Gastroesophageal sphincter (tissue), 4 donors: Measurements from ENCODE around the gene SULT1C3. TPM values are rescaled to one million over a fixed set of nuclear protein-coding genes. Genes with fewer than 3 reads are reported as not detected.

Source experiments
- ATAC-seq: fragments of 150-250 bp; one replicate; pipeline ENCODE4 v1.9.1; 2016; ENCODE audit warnings: mild to moderate bottlenecking, moderate library complexity
- H3K27ac ChIP-seq, 4 donors: fragments of 200-600 bp; sonication (generic) in 3 of 4; 1 replicate in 3 of 4; 2 replicates in 1 of 4; pipeline ENCODE4 v1.5.1; 2016 to 2019
- H3K27me3 ChIP-seq: fragments of 200-600 bp; sonication (generic); one replicate; pipeline ENCODE4 v1.5.1; 2019
- H3K36me3 ChIP-seq, 2 donors: fragments of 200-600 bp; sonication (generic); one replicate each; pipeline ENCODE4 v1.5.1; 2019; ENCODE audit warnings: control low read depth in 1 of 2
- H3K4me1 ChIP-seq, 3 donors: fragments of 200-600 bp; sonication (generic); 1 replicate in 2 of 3; 2 replicates in 1 of 3; pipeline ENCODE4 v1.5.1; 2016 to 2019; ENCODE audit warnings: control low read depth in 2 of 3
- H3K4me3 ChIP-seq, 2 donors: fragments of 200-600 bp; sonication (generic); one replicate each; pipeline ENCODE4 v1.5.1; 2019; ENCODE audit warnings: mild to moderate bottlenecking in 1 of 2, moderate library complexity in 1 of 2
- H3K9me3 ChIP-seq, 3 donors: fragments of 200-600 bp; sonication (generic); one replicate each; pipeline ENCODE4 v1.5.1; 2017 to 2019; ENCODE audit warnings: control low read depth in 2 of 3
- EP300 ChIP-seq: sonication (generic); formaldehyde crosslinking; IDR thresholded peaks from one replicate; pipeline ENCODE4 v1.6.1; 2017; ENCODE audit warnings: antibody characterized with exemption, mild to moderate bottlenecking
- POLR2A ChIP-seq, 2 donors: fragments of 450-650 bp; IDR thresholded peaks; one replicate each; pipeline ENCODE4 v1.6.1; 2017; ENCODE audit warnings: antibody characterized with exemption in 2 of 2, mild to moderate bottlenecking in 2 of 2, moderate library complexity in 1 of 2
- POLR2AphosphoS5 ChIP-seq: sonication (generic); formaldehyde crosslinking; IDR thresholded peaks from one replicate; pipeline ENCODE4 v1.6.1; 2017; ENCODE audit warnings: antibody characterized with exemption
- WGBS, 2 donors: methylation state at CpG; one replicate each; pipeline ENCODE4 v1.1.5; 2018; ENCODE audit warnings: low coverage in 1 of 2; 5-methylcytosine and 5-hydroxymethylcytosine counted together
- total RNA-seq, 4 donors: library from RNA; depleted of rRNA; stranded (reverse); fragments of >200 nt; gene quantifications; one replicate each; pipeline ENCODE4 v1.1.0, GENCODE V29; 2016
- TF ChIP-seq, protein P1 (sequence below), 4 experiments: fragments of 200-600 bp in 2 of 4; fragments of 450-650 bp in 2 of 4; sonication (generic) in 1 of 4; IDR thresholded peaks; one replicate each; pipeline ENCODE4 v1.5.1; 2017 to 2019; ENCODE audit warnings: antibody characterized with exemption in 4 of 4, mild to moderate bottlenecking in 2 of 4, moderate library complexity in 2 of 4

Gene SULT1C3
- total RNA-seq, 4 donors from 2014 or later, result not detected

DNA sequence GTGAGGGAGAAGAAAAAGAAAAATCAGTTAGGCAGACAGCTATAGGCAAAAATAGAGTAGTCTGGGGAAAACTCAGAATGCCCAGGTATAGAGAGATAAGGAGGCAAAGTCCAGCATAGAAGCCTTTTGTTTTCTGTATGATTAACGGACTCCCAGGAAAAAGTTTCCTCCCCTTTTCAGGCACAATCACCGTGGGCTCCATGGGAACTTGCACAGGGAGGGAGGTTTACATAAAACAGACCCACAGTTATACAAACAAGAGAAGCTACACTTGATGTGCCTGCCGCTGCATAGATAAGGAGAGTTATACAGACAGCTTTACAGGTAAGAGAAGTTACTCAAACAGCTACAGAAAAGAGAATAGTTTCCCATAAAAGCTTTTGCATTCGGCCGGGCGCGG lies 39.2 kb upstream of the SULT1C3 start:
- ATAC-seq, result no peak
- TF ChIP-seq EP300 (no peak), POLR2A (IDR thresholded peaks at IDR 0.05) (no peak), POLR2AphosphoS5 (no peak)
- TF ChIP-seq, protein P1, sequence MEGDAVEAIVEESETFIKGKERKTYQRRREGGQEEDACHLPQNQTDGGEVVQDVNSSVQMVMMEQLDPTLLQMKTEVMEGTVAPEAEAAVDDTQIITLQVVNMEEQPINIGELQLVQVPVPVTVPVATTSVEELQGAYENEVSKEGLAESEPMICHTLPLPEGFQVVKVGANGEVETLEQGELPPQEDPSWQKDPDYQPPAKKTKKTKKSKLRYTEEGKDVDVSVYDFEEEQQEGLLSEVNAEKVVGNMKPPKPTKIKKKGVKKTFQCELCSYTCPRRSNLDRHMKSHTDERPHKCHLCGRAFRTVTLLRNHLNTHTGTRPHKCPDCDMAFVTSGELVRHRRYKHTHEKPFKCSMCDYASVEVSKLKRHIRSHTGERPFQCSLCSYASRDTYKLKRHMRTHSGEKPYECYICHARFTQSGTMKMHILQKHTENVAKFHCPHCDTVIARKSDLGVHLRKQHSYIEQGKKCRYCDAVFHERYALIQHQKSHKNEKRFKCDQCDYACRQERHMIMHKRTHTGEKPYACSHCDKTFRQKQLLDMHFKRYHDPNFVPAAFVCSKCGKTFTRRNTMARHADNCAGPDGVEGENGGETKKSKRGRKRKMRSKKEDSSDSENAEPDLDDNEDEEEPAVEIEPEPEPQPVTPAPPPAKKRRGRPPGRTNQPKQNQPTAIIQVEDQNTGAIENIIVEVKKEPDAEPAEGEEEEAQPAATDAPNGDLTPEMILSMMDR (IDR thresholded peaks at IDR 0.05), result no peak
- WGBS, 2 donors, result 87% methylated on average over 6 of the region's 7 CpGs; no CpG with 5 or more reads in 1 of the 2 donors
- Histone ChIP-seq H3K4me3 (no peak overlapping the region), H3K27ac (no peak overlapping the region), H3K4me1 (no peaks in the 10 kb centered on the region), H3K27me3 (no peaks in the 10 kb centered on the region), H3K36me3 (no peaks in the 10 kb centered on the region), H3K9me3 (peaks cover 0 to 25% (median 0%) of the 10 kb centered on the region in 3 donors)

GRCh38 chr2:108212671-108213070 lies 27.1 kb upstream of the SULT1C3 start:
- no peaks in the 10 kb centered on the region for H3K4me1 ChIP-seq
- no peaks in the 10 kb centered on the region for H3K27me3 ChIP-seq
- WGBS, 2 donors, result 76 to 80% methylated on average over 3 of the region's 3 CpGs
- H3K9me3 ChIP-seq, result peaks cover 0 to 24% (median 0%) of the 10 kb centered on the region in 3 donors
- no peak for TF ChIP-seq POLR2AphosphoS5
- TF ChIP-seq POLR2A (IDR thresholded peaks at IDR 0.05), result no peak
- no peak for TF ChIP-seq EP300
- TF ChIP-seq, protein P1 (IDR thresholded peaks at IDR 0.05), result no peak
- no peak overlapping the region for H3K4me3 ChIP-seq
- no peak for ATAC-seq
- no peak overlapping the region for H3K27ac ChIP-seq
- no peaks in the 10 kb centered on the region for H3K36me3 ChIP-seq

DNA sequence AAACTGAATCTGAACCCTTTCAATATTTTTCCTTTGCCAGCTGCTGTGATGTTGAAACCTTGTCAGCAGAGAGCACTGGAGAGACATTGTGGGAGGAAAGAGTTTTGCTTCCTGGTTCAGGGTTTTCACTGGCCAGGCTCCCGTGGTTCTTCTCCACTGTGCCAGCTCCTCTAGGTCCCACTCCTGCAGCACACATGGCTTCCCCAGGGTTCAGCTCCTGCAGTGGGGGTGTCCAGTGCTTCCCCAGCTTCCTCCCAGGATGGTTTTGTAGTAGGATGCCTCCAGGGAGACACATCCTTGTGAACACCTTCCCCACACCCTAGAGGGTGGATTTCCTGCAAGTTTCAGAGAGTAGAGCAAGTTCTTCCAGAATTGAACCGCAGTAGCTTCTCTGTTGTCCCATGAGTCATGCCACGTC lies 24.0 kb upstream of the SULT1C3 start:
- WGBS, 2 donors, result 81 to 100% methylated on average over 1 to 2 of the region's 3 CpGs
- TF ChIP-seq, protein P1 (IDR thresholded peaks at IDR 0.05), result no peak
- no peak for TF ChIP-seq POLR2A (IDR thresholded peaks at IDR 0.05)
- TF ChIP-seq EP300, result no peak
- TF ChIP-seq POLR2AphosphoS5, result no peak
- ATAC-seq, result no peak
- no peaks in the 10 kb centered on the region for H3K9me3 ChIP-seq
- no peaks in the 10 kb centered on the region for H3K4me1 ChIP-seq
- no peaks in the 10 kb centered on the region for H3K27me3 ChIP-seq
- H3K36me3 ChIP-seq, result no peaks in the 10 kb centered on the region
- H3K4me3 ChIP-seq, result no peak overlapping the region
- H3K27ac ChIP-seq, result no peak overlapping the region

- Histone ChIP-seq H3K27ac (no peak overlapping the region), H3K9me3 (no peaks in the 10 kb centered on the region), H3K27me3 (no peaks in the 10 kb centered on the region), H3K4me3 (no peak overlapping the region), H3K36me3 (no peaks in the 10 kb centered on the region), H3K4me1 (no peaks in the 10 kb centered on the region)
- TF ChIP-seq EP300 (no peak), POLR2AphosphoS5 (no peak), POLR2A (IDR thresholded peaks at IDR 0.05) (no peak)
- TF ChIP-seq, protein P1 (IDR thresholded peaks at IDR 0.05), result no peak
- WGBS, 2 donors, result 85 to 92% methylated on average over 2 of the region's 2 CpGs
- ATAC-seq, result no peak
Observed at GRCh38 chr2:108217211-108217610, 22.6 kb upstream of the SULT1C3 start.

GRCh38 chr2:108219688-108220087 lies 20.1 kb upstream of the SULT1C3 start:
- no peaks in the 10 kb centered on the region for H3K27me3 ChIP-seq
- WGBS, 2 donors, result 46 to 48% methylated on average over 3 of the region's 3 CpGs
- ATAC-seq, result no peak
- H3K36me3 ChIP-seq, result no peaks in the 10 kb centered on the region
- peaks cover 0 to 18% (median 0%) of the 10 kb centered on the region in 3 donors for H3K9me3 ChIP-seq
- TF ChIP-seq POLR2A (IDR thresholded peaks at IDR 0.05), result no peak
- no peak for TF ChIP-seq POLR2AphosphoS5
- TF ChIP-seq, protein P1 (IDR thresholded peaks at IDR 0.05), result no peak
- no peak for TF ChIP-seq EP300
- H3K4me1 ChIP-seq, result no peaks in the 10 kb centered on the region
- H3K27ac ChIP-seq, result no peak overlapping the region
- no peak overlapping the region for H3K4me3 ChIP-seq
